Measurements from ENCODE around the gene PKN3.
"Not testable (repeated sequence)": the region's sequence is repeated elsewhere in the genome, so short reads cannot be mapped to it uniquely, and the experiment has no call there.

PKN3 gene

GRCh38 chr9:128694344-128694743 is 8.0 kb upstream of the PKN3 start:
- no peak for DNase-seq

DNA sequence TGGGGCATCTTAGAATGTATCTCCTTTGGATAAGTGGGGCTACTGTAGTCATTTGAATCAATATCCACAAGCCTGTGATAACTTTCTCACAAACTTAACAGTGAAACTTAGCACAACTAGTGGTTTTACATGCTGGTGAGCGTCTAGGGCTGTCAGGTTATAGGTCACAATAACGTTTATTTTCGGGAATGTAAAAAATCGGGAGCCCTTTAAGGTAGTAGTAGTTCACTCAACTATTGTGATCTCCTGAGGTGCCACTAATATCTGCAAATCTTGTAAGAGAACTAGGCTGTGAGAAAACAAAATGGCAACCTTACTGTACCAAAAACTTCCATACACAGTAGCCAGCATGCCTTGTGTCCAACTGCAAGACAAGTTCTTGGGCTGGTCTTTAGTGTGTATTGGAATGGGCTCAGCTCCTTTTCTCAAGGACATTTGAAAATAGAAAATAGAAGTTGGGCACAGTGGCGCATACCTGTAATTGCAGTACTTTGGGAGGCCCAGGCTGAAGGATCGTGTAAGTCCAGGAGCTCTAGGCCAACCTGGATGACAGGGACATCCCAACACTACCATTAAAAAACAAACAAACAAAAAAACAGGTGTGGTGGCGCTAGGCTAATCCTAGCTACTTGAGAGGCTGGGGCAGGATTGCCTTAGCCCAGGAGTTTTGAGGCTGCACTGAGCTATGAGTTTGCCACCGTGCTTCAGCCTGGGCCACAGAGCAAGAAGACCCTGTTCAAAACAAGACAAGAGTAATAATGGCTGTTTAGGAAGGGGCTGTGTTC is 5.2 kb upstream of the PKN3 start:
- DNase-seq, result no peak

DNA sequence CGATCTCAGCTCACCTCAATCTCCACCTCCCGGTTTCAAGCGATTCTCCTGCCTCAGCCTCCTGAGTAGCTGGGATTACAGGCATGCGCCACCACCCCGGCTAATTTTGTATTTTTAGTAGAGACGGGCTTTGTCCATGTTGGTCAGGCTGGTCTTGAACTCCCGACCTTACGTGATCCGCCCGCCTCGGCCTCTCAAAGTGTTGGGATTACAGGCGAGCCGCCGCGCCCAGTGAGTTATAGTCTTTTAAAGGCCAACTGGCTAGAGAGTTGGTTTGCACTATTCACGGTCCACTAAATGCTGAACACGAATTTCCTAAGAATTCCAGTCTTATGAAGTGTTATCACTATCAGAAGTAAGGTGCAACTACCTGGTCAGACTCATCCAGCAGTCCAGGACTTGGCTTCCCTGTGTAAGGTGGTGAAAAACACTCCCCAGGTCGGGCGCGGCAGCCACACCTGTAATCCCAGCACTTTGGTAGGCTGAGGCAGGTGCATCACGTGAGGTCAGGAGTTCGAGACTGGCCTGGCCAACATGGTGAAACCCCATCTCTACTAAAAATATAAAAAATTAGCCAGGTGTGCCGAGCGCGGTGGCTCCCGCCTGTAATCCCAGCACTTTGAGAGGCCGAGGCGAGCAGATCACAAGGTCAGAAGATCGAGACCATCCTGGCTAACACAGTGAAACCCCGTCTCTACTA is 3.1 kb upstream of the PKN3 start:
- not testable (repeated sequence) for DNase-seq

DNA sequence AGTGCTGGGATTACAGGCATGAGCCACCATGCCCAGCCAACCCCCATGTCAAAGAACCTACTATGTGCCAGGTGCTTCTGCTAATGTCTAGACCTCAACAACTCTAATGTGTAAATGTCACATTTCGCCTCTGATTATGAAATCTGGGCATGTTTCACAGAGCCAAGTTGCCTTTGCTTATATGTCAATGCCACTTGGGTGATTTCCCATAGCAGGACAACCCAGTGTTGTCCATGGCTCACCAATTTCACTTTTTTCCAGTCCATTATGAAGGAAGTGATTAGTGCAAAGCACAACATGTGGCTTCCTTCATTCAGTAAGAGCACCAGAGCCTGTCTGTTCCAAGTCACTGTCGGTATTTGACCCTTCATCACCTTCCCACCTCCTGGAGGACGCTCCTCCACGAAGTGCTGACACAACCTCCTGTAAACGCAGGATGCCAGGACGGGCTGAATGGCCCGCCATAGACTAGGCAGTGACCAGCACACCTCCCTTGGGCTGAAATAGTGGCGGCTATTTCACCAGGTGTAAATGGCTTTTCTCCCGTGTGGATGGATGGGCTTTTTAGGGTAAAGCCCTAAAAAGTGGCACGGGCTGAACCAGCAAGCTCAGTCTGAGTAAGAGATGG is 962 bp upstream of the PKN3 start:
- no peak for DNase-seq

DNA sequence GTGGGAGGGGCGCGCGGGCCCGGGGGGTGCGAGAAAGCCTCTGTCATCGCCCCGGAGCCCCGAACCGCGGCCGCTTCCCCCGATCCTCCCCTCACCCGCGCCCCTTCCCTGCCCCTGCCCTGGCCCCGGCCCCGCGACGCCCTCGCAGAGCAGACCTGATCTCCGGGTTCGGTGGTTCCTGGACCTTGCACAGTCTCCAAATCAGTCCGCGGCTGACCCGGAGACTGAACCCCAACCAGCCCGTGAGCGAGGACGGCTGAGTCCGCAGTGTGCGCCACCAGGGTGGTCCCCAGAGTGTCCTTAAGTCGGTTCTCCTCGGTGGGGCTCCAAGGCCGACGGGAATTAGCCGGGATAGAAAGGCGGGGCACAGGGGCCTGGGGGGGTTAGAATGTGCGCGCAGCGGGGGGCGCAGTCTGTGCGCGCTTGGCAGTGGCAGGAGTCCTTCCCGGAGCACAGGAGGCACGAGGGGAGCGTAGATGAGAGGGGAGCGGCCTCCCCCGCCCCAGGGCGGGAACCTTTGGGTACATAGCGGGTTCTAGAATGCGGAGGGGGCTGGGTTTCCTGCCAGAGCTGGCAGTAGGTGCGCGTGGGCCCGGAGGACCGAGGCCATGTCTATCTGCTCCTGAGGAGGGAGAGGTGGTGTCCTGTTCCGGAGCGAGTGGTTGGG is 779 bp downstream of the PKN3 start:
- DNase-seq, result no peak

DNA sequence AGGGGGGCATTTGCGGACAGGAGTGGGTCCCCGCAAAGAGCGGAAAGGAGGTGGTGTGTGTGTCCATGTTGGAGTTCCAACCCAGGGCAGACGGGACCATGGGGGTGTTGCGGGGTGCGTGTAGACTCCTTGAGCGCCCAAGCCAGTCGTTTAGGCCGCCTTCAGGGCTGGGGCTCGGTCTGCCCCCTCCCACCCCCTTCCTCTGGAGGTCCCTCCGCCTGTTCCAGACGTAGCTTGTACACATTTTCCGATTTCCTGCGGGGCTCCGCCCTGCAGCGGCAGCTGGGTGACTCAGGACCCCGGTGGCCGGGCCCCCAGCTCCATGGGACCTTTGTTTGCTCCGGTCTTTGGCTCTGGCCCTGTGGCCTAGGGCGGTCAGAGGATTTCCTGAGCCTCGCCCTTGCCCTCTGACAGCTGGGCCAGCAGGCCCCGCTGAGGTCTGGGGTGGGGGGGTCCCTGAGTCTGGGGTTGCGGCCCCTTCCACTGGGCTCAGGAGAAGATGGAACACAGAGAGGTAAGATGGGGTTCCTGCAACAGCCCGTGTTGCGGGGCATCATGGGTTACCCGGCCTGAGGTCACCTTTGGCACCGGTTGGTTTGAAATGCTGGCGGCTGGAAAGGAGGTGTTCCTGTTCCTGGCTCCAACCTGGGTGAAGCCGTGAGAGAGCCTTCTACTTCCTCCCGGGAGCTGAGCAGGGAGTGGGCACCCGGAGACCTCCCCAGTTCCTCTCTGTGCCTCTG is 1.5 kb downstream of the PKN3 start:
- DNase-seq, result no peak

- no peak for DNase-seq
Measured at GRCh38 chr9:128704356-128704670, 2.0 kb downstream of the PKN3 start.

GRCh38 chr9:128705051-128705965 is 3.0 kb downstream of the PKN3 start:
- DNase-seq, result no peak

DNA sequence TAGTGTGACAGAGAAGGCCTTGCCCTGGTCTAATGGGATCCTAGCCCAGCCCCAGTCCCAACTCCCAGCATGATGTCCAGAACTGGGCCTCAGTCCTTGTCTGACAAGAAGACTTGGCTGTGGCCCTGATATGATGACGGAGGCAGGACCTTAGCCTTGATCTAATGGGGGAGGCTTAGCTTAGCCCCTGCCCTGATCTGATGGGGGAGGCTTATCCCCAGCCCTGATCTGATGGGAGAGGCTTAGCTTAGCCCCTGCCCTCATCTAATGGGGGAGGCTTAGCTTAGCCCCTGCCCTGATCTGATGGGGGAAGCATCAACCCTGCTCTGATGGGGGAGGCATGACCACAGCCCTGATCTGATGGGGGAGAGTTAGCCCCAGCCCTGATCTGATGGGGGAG is 3.7 kb downstream of the PKN3 start:
- DNase-seq, result no peak

DNA sequence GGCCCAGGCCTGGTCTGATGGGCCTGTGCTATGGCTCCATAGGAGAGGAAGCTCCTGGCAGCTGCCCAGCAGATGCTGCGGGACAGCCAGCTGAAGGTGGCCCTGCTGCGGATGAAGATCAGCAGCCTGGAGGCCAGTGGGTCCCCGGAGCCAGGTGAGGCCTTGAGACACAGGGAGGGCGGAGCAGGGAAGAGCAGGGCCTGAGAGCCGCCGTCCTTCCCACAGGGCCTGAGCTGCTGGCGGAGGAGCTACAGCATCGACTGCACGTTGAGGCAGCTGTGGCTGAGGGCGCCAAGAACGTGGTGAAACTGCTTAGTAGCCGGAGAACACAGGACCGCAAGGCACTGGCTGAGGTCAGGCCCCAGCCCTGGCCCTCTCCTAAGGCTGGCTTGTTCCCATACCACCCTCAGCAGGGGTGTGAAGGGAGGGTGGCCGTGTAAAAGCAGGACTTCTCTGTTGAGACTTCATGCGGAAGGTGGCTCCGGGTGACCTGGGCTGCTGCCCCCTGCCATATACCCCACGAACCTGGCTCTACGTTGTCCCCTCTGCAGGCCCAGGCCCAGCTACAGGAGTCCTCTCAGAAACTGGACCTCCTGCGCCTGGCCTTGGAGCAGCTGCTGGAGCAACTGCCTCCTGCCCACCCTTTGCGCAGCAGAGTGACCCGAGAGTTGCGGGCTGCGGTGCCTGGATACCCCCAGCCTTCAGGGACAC is 4.5 kb downstream of the PKN3 start:
- DNase-seq, result no peak

DNA sequence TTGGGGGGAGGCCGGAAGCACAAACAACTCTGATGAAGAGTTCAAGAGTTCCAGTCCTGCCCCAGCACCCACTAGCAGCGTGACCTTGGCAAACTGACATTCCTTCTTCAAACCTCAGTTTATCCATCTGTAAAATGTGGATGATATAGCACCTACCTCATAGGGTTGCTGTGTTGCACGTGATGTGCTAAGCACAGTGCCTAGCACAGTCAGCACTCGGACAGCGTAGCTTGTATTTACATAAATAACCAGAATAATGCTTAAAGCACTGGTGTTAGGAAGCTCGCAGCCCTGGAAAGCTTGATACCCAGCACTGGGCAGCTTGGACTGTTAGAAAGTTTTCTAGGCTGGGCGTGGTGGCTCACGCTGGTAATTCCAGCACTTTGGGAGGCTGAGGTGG is 5.1 kb downstream of the PKN3 start:
- DNase-seq, result no peak

GRCh38 chr9:128712451-128713410 is 10.4 kb downstream of the PKN3 start:
- DNase-seq, result no peak

DNA sequence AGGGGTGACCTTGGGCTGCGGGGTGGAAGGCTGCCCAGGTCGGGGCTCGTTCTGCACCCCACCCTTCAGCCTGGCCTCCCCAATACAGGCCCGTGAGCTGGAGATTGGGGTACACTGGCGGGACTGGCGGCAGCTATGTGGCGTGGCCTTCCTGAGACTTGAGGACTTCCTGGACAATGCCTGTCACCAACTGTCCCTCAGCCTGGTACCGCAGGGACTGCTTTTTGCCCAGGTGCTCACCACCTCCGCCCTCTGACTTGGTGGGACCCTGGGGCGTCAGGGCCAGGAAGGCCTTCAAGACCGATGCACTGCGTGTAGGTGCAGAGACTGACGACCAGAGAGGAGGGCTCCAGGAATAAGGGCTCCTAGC is 11.1 kb downstream of the PKN3 start:
- DNase-seq, result no peak

GRCh38 chr9:128713941-128714573 is 11.8 kb downstream of the PKN3 start:
- DNase-seq, result no peak

DNA sequence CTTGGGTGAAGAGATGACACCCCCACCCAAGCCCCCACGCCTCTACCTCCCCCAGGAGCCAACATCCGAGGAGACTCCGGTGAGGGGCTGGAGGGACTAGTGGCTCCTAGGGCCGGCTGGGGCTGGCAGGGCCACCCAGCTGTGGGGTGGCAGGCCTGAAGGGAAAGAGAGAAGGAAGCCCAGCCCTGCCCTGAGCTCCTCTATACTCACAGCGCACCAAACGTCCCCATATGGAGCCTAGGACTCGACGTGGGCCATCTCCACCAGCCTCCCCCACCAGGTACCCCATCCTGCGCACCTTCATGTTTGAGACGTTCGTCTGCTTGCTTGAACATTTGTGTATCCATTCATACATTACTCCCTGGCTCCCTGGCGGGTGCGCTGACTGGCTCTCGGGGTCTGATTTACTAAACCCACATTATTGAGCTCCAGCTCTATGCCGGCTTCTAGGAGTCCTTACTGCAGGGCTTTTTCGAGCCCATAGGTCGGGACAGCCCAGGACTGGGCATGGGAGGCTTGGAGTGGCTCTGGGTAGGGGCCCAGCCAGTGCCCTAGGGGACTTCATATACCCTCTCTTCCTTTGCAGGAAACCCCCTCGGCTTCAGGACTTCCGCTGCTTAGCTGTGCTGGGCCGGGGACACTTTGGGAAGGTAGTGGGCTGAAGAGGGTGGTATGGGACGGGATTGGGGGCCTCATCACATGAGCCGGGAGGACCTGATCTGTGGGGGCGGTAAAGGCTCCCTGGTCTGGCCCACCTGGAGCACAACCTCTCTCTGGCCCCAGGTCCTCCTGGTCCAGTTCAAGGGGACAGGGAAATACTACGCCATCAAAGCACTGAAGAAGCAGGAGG is 12.5 kb downstream of the PKN3 start:
- DNase-seq, result no peak

DNA sequence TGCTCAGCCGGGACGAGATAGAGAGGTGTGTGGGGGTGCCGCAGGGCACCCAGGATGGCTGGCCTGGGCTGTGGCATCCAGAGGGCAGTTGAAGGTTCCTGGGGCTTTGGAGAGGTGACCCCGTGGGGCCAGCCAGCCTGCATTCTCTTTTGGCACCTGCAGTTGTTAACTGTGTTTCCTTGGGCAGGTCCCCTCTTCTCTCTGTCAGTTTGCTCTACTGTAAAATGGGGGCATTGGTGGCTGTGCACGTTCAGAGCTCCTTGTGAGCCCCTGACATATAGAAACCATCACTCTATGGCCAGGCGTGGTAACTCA is 13.1 kb downstream of the PKN3 start:
- DNase-seq, result no peak

GRCh38 chr9:128716581-128717254 is 14.4 kb downstream of the PKN3 start:
- DNase-seq, result no peak

- no peak for DNase-seq
Measured at GRCh38 chr9:128718047-128718446, 15.7 kb downstream of the PKN3 start.

Measured in NCI-H1436 treated with DMSO at 0.1 percent for 48 hours (cell line).